H1 (cell line): ENCODE data around the gene RRM2. TPM values are rescaled to one million over a fixed set of nuclear protein-coding genes. Genes with fewer than 3 reads are reported as not detected.

Experiments used
- CTCF ChIP-seq, 3 experiments: IDR thresholded peaks; 1 replicate in 2 of 3; 2 replicates in 1 of 3; pipeline versions ENCODE4 v1.5.1 to v1.6.1; 2011; ENCODE audit warnings: low read length in 3 of 3, mild to moderate bottlenecking in 3 of 3, inconsistent platforms in 2 of 3, low read depth in 1 of 3, moderate library complexity in 1 of 3; ENCODE audit not compliant: insufficient read depth in 1 of 3; ENCODE audit errors: control extremely low read depth in 1 of 3
- FOSL1 ChIP-seq: IDR thresholded peaks from 2 replicates; pipeline ENCODE4 v1.6.1; 2011; ENCODE audit warnings: mild to moderate bottlenecking, low read depth, low read length, moderate library complexity; ENCODE audit not compliant: insufficient read depth
- GABPA ChIP-seq: IDR thresholded peaks from 2 replicates; pipeline ENCODE4 v1.6.1; 2011; ENCODE audit warnings: mild to moderate bottlenecking, low read length, moderate library complexity, borderline replicate concordance; ENCODE audit not compliant: insufficient read depth
- GTF2F1 ChIP-seq: IDR thresholded peaks from 2 replicates; pipeline ENCODE4 v1.6.1; 2012; ENCODE audit warnings: low read depth, low read length, improper control_type of control experiment, borderline replicate concordance
- KDM5A ChIP-seq: fragments of 200-600 bp; IDR thresholded peaks from 2 replicates; pipeline ENCODE4 v1.7.1; 2012; ENCODE audit warnings: mild to moderate bottlenecking, low read length, inconsistent platforms, mixed read lengths
- MAFK ChIP-seq: IDR thresholded peaks from 2 replicates; pipeline ENCODE4 v1.6.1; 2012; ENCODE audit warnings: low read depth, mild to moderate bottlenecking, improper control_type of control experiment, low read length
- RAD21 ChIP-seq, 2 experiments: IDR thresholded peaks in 1 of 2; conservative IDR thresholded peaks in 1 of 2; 2 replicates each; pipeline ENCODE4 v1.6.1; 2011; ENCODE audit warnings: low read depth in 2 of 2, low read length in 2 of 2, improper control_type of control experiment in 1 of 2, inconsistent platforms in 1 of 2, mild to moderate bottlenecking in 1 of 2, moderate library complexity in 1 of 2
- SP2 ChIP-seq: IDR thresholded peaks from 2 replicates; pipeline ENCODE4 v1.6.1; 2012; ENCODE audit warnings: mild to moderate bottlenecking, low read length, inconsistent platforms
- polyA plus RNA-seq, 7 experiments: library from polyadenylated mRNA; depleted of rRNA in 3 of 7; stranded (reverse) in 5 of 7; unstranded in 2 of 7; fragments of >200 nt in 5 of 7; fragments of 200-250 nt in 2 of 7; gene quantifications; 1 replicate in 5 of 7; 2 replicates in 1 of 7; 4 replicates in 1 of 7; pipeline versions ENCODE4 v1.2.1 to v1.2.3, GENCODE V29; 2011 to 2013; ENCODE audit warnings: missing spikeins in 2 of 7, mixed read lengths in 2 of 7
- total RNA-seq: library from RNA; stranded (reverse); fragmentation: NEBNext Ultra II Directional; extraction: Animal tissue kit (Norgen Biotek cat#: 25700); gene quantifications from 2 replicates; pipeline ENCODE4 v1.2.1, GENCODE V29; 2021

Gene RRM2
- total and polyA plus RNA-seq, 2 of the 8 experiments (the other 6 are each of a cell fraction or from before 2014, with no cell fraction given) = 37.7 to 215 TPM

GRCh38 chr2:10159581-10160131 lies 37.1 kb downstream of the RRM2 start (continued):
- TF ChIP-seq CTCF (IDR thresholded peaks at IDR 0.05; ENCODE audit: control extremely low read depth in 1 of 3, insufficient read depth in 1 of 3, low read depth in 1 of 3, low read length in 3 of 3) (no peak), GTF2F1 (no peak), RAD21 (IDR thresholded peaks at IDR 0.05 in 1 of 2, conservative IDR thresholded peaks at IDR 0.05 in 1 of 2; ENCODE audit: low read depth in 2 of 2, low read length in 2 of 2) (no peak), FOSL1 (no peak), GABPA (no peak), KDM5A (no peak), SP2 (no peak), MAFK (no peak)
